CD4-positive, alpha-beta T cell treated with Interleukin-6 at 100 ng/mL for 8 hours (primary cell): Measurements from ENCODE around the gene WDR43.

Experiments
- DNase-seq: peaks from one replicate; pipeline ENCODE4 v3.0.0-alpha.2; 2020; ENCODE audit warnings: mixed read lengths, low spot score

Gene WDR43

GRCh38 chr2:28909655-28910353 is 15.3 kb downstream of the WDR43 start:
- no peak for DNase-seq

GRCh38 chr2:28915939-28916338 is 21.5 kb downstream of the WDR43 start:
- no peak for DNase-seq

GRCh38 chr2:28926847-28927246 is 32.4 kb downstream of the WDR43 start:
- DNase-seq: no peak

- DNase-seq: no peak
Measured at GRCh38 chr2:28927469-28927868, 33.0 kb downstream of the WDR43 start.

- no peak for DNase-seq
Measured at GRCh38 chr2:28927878-28928277, 33.4 kb downstream of the WDR43 start.

- no peak for DNase-seq
Measured at GRCh38 chr2:28929581-28929980, 35.1 kb downstream of the WDR43 start.

GRCh38 chr2:28930205-28930604 is 35.7 kb downstream of the WDR43 start:
- no peak for DNase-seq

GRCh38 chr2:28934769-28935168 is 40.3 kb downstream of the WDR43 start:
- no peak for DNase-seq

GRCh38 chr2:28941008-28941407 is 46.5 kb downstream of the WDR43 start:
- no peak for DNase-seq

GRCh38 chr2:28944535-28945248 is 50.2 kb downstream of the WDR43 start:
- no peak for DNase-seq

GRCh38 chr2:28948160-28948559 is 53.7 kb downstream of the WDR43 start:
- DNase-seq: no peak

GRCh38 chr2:28949190-28949589 is 54.7 kb downstream of the WDR43 start:
- no peak for DNase-seq

- DNase-seq: no peak
Measured at GRCh38 chr2:28949617-28950305, 55.3 kb downstream of the WDR43 start.

GRCh38 chr2:28950941-28951630 is 56.6 kb downstream of the WDR43 start:
- no peak for DNase-seq

- no peak for DNase-seq
Measured at GRCh38 chr2:28951910-28952835, 57.7 kb downstream of the WDR43 start.

GRCh38 chr2:28952836-28953211 is 58.4 kb downstream of the WDR43 start:
- no peak for DNase-seq

GRCh38 chr2:28955467-28955866 is 61.0 kb downstream of the WDR43 start:
- no peak for DNase-seq

GRCh38 chr2:28956415-28956826 is 62.0 kb downstream of the WDR43 start:
- DNase-seq: no peak

- no peak for DNase-seq
Measured at GRCh38 chr2:28956890-28957289, 62.4 kb downstream of the WDR43 start.

GRCh38 chr2:28958689-28959088 is 64.2 kb downstream of the WDR43 start:
- DNase-seq: peak; percentile 53

GRCh38 chr2:28960401-28960800 is 65.9 kb downstream of the WDR43 start:
- DNase-seq: no peak
